ENCODE data around the gene TMEM209.
"Not testable (repeated sequence)": the region's sequence is repeated elsewhere in the genome, so short reads cannot be mapped to it uniquely, and the experiment has no call there.

Gene TMEM209

GRCh38 chr7:130234078-130234477, 28.9 kb upstream of the TMEM209 start:
- TF ChIP-seq MYC (IDR thresholded peaks at IDR 0.05; ENCODE audit: low read depth, low read length) = no peak
- TF ChIP-seq, protein P1, sequence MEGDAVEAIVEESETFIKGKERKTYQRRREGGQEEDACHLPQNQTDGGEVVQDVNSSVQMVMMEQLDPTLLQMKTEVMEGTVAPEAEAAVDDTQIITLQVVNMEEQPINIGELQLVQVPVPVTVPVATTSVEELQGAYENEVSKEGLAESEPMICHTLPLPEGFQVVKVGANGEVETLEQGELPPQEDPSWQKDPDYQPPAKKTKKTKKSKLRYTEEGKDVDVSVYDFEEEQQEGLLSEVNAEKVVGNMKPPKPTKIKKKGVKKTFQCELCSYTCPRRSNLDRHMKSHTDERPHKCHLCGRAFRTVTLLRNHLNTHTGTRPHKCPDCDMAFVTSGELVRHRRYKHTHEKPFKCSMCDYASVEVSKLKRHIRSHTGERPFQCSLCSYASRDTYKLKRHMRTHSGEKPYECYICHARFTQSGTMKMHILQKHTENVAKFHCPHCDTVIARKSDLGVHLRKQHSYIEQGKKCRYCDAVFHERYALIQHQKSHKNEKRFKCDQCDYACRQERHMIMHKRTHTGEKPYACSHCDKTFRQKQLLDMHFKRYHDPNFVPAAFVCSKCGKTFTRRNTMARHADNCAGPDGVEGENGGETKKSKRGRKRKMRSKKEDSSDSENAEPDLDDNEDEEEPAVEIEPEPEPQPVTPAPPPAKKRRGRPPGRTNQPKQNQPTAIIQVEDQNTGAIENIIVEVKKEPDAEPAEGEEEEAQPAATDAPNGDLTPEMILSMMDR (IDR thresholded peaks at IDR 0.05; ENCODE audit: low read depth, low read length) = no peak
- no peak for TF ChIP-seq POLR2A (IDR thresholded peaks at IDR 0.05; ENCODE audit: extremely low read depth, insufficient read length)
- TF ChIP-seq, protein P2, sequence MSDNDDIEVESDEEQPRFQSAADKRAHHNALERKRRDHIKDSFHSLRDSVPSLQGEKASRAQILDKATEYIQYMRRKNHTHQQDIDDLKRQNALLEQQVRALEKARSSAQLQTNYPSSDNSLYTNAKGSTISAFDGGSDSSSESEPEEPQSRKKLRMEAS (IDR thresholded peaks at IDR 0.05; ENCODE audit: low read depth, low read length) = no peak
- no peak for DNase-seq (ENCODE audit: low read depth)
- H3K4me3 ChIP-seq (ENCODE audit: low read depth, low read length) = no peak overlapping the region

DNA sequence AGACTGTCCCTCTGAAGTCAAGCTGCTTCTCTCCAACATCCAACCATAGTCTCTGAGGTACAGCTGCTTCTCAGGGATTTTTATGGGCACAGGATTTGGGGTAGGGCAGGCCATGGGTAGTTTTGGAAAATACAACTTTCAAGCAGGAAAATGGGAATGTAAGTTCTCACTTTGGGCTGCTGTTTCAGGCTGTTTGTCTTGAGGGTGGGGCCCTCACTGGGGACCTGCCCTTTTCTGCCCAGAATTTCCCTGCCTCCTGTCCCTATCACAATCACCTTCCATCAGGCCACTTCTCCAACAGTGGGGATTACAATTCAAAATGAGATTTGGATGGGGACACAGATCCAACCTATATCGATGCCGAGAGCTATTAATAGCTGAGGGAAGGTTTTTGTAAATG, 27.0 kb upstream of the TMEM209 start:
- TF ChIP-seq, protein P1 (IDR thresholded peaks at IDR 0.05; ENCODE audit: low read depth, low read length) = no peak
- TF ChIP-seq POLR2A (IDR thresholded peaks at IDR 0.05; ENCODE audit: extremely low read depth, insufficient read length) (no peak), MYC (IDR thresholded peaks at IDR 0.05; ENCODE audit: low read depth, low read length) (no peak)
- TF ChIP-seq, protein P2 (IDR thresholded peaks at IDR 0.05; ENCODE audit: low read depth, low read length) = no peak
- no peak for DNase-seq (ENCODE audit: low read depth)
- no peak overlapping the region for H3K4me3 ChIP-seq (ENCODE audit: low read depth, low read length)

DNA sequence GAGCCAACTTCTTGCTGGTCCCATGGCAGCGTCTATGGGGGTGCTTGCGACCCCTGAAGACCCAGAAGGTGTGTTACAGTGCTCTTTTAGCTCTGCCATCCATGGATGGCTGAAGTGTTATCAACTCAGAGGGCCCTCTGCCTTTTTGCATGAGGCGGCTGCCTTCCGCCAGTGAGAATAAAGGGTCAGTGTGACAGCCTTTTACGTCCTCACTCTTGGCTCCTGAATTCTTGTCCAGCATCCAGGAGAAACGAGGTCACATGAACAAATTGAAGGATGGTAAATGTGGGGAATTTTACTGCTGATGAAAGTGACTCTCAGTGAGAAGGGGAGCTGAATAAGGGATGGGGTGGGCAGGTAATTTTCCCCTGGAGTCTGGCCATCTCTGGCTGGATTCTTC, 26.6 kb upstream of the TMEM209 start:
- H3K4me3 ChIP-seq (ENCODE audit: low read depth, low read length) = no peak overlapping the region
- TF ChIP-seq, protein P2 (IDR thresholded peaks at IDR 0.05; ENCODE audit: low read depth, low read length) = no peak
- TF ChIP-seq, protein P1 (IDR thresholded peaks at IDR 0.05; ENCODE audit: low read depth, low read length) = no peak
- no peak for TF ChIP-seq MYC (IDR thresholded peaks at IDR 0.05; ENCODE audit: low read depth, low read length)
- TF ChIP-seq POLR2A (IDR thresholded peaks at IDR 0.05; ENCODE audit: extremely low read depth, insufficient read length) = no peak
- DNase-seq (ENCODE audit: low read depth) = no peak

- DNase-seq (ENCODE audit: low read depth); H3K4me3 ChIP-seq (ENCODE audit: low read depth, low read length): not testable (repeated sequence)
Measured at GRCh38 chr7:130229981-130230380, 24.8 kb upstream of the TMEM209 start.

- peak; percentile 28 for DNase-seq (ENCODE audit: low read depth)
- TF ChIP-seq, protein P1 (IDR thresholded peaks at IDR 0.05; ENCODE audit: low read depth, low read length) = no peak
- TF ChIP-seq MYC (IDR thresholded peaks at IDR 0.05; ENCODE audit: low read depth, low read length) (no peak), POLR2A (IDR thresholded peaks at IDR 0.05; ENCODE audit: extremely low read depth, insufficient read length) (no peak)
- TF ChIP-seq, protein P2 (IDR thresholded peaks at IDR 0.05; ENCODE audit: low read depth, low read length) = no peak
- no peak overlapping the region for H3K4me3 ChIP-seq (ENCODE audit: low read depth, low read length)
Measured at GRCh38 chr7:130228840-130229502, 23.8 kb upstream of the TMEM209 start.

- DNase-seq (ENCODE audit: low read depth) = no peak
- TF ChIP-seq, protein P2 (IDR thresholded peaks at IDR 0.05; ENCODE audit: low read depth, low read length) = no peak
- no peak for TF ChIP-seq MYC (IDR thresholded peaks at IDR 0.05; ENCODE audit: low read depth, low read length)
- TF ChIP-seq POLR2A (IDR thresholded peaks at IDR 0.05; ENCODE audit: extremely low read depth, insufficient read length) = no peak
- TF ChIP-seq, protein P1 (IDR thresholded peaks at IDR 0.05; ENCODE audit: low read depth, low read length) = no peak
- no peak overlapping the region for H3K4me3 ChIP-seq (ENCODE audit: low read depth, low read length)
Measured at GRCh38 chr7:130227883-130228575, 22.8 kb upstream of the TMEM209 start.
